ENCODE measurements around the gene DPM1.

DNA sequence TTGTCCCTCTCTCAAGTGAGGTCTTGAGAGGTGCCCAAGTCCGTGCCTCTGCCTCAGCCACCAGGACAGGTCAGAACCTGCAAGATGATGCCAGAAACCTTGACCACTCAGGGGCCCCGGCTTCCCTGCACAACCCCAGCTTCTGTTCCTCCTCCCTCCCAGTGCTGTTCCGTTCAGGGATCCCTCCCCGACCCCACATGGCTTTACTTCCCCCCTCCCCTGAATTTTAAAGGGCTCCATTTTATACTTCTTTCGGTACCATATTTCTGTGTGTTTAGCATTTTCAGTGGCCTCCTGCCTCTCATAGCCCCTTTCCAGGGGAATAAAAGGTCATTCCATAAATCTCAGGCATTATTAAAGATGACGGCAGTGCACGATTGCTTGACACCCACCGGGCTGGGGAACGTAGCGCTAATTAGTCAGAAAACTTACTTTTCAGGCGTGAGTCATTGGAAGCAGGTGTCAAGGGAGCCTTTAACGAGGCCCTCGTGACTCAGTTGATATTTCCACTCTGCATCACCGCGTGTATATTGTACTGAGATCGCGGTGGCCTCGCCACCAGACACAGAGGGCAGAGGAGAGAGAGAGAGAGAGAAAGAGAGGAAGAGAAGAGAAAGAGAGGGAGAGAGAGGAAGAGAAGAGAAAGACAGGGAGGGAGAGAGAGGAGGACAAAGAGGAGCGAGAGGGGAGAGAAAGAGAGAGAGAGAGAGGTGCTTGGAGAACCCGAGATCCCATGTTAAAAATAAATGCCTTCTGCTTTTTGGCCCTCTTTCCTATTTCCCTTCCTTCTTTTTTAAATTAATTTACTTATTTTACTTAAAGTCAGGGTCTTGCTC, 43.3 kb upstream of the DPM1 start:
- TF ChIP-seq GABPB1 (CRISPR knock-in tag; IDR thresholded peaks at IDR 0.05) (no peak), JUN (CRISPR knock-in tag; IDR thresholded peaks at IDR 0.05) (no peak), ZNF263 (CRISPR knock-in tag; IDR thresholded peaks at IDR 0.05; ENCODE audit: low read depth) (no peak), FOXK1 (CRISPR knock-in tag; IDR thresholded peaks at IDR 0.05) (no peak), CREM (CRISPR knock-in tag; IDR thresholded peaks at IDR 0.05) (no peak)
- TF ChIP-seq, protein P1, sequence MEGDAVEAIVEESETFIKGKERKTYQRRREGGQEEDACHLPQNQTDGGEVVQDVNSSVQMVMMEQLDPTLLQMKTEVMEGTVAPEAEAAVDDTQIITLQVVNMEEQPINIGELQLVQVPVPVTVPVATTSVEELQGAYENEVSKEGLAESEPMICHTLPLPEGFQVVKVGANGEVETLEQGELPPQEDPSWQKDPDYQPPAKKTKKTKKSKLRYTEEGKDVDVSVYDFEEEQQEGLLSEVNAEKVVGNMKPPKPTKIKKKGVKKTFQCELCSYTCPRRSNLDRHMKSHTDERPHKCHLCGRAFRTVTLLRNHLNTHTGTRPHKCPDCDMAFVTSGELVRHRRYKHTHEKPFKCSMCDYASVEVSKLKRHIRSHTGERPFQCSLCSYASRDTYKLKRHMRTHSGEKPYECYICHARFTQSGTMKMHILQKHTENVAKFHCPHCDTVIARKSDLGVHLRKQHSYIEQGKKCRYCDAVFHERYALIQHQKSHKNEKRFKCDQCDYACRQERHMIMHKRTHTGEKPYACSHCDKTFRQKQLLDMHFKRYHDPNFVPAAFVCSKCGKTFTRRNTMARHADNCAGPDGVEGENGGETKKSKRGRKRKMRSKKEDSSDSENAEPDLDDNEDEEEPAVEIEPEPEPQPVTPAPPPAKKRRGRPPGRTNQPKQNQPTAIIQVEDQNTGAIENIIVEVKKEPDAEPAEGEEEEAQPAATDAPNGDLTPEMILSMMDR (IDR thresholded peaks at IDR 0.05): no peak
- TF ChIP-seq, protein P2, sequence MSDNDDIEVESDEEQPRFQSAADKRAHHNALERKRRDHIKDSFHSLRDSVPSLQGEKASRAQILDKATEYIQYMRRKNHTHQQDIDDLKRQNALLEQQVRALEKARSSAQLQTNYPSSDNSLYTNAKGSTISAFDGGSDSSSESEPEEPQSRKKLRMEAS (CRISPR knock-in tag; IDR thresholded peaks at IDR 0.05): no peak
- TF ChIP-seq, protein P3, sequence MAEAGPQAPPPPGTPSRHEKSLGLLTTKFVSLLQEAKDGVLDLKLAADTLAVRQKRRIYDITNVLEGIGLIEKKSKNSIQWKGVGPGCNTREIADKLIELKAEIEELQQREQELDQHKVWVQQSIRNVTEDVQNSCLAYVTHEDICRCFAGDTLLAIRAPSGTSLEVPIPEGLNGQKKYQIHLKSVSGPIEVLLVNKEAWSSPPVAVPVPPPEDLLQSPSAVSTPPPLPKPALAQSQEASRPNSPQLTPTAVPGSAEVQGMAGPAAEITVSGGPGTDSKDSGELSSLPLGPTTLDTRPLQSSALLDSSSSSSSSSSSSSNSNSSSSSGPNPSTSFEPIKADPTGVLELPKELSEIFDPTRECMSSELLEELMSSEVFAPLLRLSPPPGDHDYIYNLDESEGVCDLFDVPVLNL (CRISPR knock-in tag; IDR thresholded peaks at IDR 0.05; ENCODE audit: borderline replicate concordance, low read depth): no peak
- TF ChIP-seq, protein P4, sequence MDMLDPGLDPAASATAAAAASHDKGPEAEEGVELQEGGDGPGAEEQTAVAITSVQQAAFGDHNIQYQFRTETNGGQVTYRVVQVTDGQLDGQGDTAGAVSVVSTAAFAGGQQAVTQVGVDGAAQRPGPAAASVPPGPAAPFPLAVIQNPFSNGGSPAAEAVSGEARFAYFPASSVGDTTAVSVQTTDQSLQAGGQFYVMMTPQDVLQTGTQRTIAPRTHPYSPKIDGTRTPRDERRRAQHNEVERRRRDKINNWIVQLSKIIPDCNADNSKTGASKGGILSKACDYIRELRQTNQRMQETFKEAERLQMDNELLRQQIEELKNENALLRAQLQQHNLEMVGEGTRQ (CRISPR knock-in tag; IDR thresholded peaks at IDR 0.05): no peak
- TF ChIP-seq, protein P5, sequence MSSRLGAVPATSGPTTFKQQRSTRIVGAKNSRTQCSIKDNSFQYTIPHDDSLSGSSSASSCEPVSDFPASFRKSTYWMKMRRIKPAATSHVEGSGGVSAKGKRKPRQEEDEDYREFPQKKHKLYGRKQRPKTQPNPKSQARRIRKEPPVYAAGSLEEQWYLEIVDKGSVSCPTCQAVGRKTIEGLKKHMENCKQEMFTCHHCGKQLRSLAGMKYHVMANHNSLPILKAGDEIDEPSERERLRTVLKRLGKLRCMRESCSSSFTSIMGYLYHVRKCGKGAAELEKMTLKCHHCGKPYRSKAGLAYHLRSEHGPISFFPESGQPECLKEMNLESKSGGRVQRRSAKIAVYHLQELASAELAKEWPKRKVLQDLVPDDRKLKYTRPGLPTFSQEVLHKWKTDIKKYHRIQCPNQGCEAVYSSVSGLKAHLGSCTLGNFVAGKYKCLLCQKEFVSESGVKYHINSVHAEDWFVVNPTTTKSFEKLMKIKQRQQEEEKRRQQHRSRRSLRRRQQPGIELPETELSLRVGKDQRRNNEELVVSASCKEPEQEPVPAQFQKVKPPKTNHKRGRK (CRISPR knock-in tag; IDR thresholded peaks at IDR 0.05; ENCODE audit: borderline replicate concordance): no peak

Data from WTC11 (cell line).